Suppressor macrophage treated with lipopolysaccharide for 1 hour (primary cell): ENCODE data around the gene NEU3.
A peak's percentile ranks its signal among the peaks of the same experiment; 100 is the strongest.
"Not testable (repeated sequence)": the region's sequence is repeated elsewhere in the genome, so short reads cannot be mapped to it uniquely, and the experiment has no call there.

ENCODE experiments used
- DNase-seq, 3 donors: peaks; one replicate each; pipeline ENCODE4 v3.0.0-alpha.2; 2020 to 2022

Gene NEU3

DNA sequence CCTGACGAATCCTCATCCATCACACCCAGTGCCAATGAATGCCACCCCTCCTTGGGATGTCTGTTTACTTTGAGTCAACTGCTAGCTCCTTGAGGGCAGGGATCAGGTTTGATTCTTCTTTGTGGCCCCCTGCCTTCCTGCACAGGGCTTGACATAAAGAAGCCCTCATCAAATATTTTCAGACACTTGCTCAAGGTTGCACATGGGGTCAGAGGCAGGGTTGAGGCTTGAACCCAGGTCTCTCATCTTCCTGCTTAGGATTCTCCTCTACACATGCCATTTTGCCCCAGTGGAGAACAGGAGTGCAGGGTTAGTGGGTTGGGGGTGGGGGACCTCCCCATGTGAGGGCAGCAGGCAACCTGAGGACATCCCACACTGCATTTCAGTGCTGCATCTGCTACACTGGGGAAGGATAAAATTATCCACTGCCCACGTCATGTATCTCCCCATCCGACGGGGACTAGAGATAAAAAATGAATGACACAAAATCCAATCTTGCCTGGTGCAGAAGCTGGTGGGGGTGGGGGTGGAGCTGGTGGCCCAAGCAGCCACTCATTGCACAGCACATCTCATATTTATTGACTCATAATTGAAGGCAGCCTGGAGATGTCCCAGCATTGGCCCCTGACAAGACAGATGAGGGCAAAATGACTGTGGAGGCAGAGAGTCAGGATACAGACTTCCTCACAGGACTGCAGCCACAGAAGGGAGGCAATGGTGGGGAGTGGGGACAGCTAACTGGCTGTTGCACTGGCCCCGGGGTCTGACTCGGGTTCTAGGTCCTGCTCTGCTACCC, 41.3 kb downstream of the NEU3 start:
- peak; percentile 22 to 37 (median 31) for DNase-seq

DNA sequence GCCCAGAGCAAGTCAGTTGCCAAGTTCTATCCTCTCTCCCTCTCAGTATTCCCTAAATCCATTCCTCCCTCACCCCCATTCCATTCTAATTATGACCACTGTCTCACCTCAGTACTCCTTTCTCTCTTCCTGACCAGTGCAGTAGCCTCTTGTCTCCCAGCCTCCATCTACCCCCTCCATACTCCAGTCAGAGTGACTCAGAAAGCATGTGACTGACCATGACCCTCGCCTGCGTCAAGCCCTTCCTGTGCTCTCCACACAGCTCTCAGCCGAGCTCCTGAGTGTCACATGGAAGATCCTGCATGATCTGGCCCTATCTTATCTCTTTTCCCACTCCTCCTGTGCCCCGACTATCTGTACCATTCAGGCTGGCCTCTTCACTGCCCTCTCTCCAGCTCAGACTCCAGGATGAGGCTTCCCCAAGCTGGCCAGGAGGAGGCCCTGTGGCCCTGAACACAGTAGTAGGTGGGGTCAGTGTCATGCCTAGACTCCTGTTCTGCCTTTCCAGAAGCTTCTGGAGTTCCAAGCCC, 42.6 kb downstream of the NEU3 start:
- DNase-seq, result peak; percentile 86 to 87 (median 86)

DNA sequence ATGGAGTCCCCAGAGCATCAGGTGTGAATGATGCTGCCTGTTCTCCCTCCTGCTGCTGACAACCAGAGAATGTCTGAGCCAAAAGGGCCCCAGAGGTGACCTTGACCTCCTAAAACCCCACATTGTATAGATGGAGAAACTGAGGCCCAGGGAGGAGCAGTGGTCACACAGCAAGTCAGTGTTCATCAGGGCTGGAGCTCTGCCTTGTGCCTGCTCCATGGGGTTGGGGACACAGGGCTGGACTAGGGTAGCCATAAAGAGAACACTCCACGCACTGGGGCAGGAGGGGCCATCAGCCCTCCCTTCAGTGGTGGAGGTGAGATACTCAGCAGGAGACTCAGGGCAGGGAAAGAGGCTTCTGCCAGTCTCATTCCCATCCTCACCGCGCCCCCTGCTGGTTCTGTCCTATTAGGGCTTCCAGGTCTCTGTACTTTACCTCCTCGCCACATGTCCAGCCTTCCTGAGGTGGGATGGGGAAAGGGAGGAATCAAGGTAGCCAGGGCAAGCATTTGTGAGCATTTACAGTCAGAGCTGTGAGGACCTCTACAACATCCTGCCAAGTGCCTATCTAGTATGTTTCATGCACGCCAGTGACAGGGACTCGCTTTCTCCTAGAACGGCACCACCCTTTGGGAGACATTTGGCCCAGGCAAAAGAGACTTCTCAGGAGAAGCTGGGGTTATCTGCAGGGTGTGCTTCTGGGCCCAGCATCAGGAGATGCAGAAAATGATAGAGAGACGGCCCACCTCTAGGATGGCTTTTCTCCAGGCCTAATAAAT, 43.2 kb downstream of the NEU3 start:
- peak; percentile 60 to 86 (median 73) for DNase-seq

- no peak for DNase-seq
These were observed 43.8 kb downstream of the NEU3 start for GRCh38 chr11:75032550-75032935.

- no peak for DNase-seq
These were observed 45.2 kb downstream of the NEU3 start for GRCh38 chr11:75033916-75034315.

GRCh38 chr11:75035256-75035655, 46.5 kb downstream of the NEU3 start:
- DNase-seq, result peak in 1 of 3 donors; percentile 39

DNA sequence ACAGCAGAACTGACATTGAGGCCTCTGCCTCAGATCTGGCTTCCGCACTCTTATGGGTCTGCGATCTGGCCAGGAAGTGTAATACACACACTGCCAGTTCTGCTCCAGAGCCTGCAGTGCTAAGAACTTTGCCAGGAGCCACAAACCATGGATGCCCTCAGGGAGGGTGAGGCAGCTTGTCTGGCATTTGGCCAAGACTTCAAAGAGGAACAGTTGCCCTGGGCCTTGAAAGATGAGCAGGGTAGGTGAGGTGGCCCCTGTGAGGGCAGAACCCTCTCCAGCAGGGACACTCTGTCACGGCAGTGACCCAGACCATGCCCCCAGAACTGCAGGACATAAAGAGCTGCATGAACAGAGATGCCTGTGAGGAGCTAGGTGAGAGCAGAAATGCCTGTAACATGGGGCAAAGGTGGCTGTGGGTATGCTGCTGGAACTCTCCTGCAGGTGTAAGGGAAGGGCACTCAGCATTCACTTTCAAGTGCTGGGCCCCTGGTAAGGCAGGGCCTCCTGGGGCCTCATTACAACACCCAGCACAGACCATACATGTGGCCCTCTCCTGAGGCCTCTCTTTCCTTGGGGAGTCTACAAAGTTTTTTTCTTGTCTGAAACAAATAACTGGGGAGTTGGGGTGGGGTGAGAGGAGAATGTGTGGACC, 47.3 kb downstream of the NEU3 start:
- DNase-seq, result peak in 1 of 3 donors; percentile 20

- DNase-seq, result no peak
These were observed 51.5 kb downstream of the NEU3 start for GRCh38 chr11:75040167-75040770.

DNA sequence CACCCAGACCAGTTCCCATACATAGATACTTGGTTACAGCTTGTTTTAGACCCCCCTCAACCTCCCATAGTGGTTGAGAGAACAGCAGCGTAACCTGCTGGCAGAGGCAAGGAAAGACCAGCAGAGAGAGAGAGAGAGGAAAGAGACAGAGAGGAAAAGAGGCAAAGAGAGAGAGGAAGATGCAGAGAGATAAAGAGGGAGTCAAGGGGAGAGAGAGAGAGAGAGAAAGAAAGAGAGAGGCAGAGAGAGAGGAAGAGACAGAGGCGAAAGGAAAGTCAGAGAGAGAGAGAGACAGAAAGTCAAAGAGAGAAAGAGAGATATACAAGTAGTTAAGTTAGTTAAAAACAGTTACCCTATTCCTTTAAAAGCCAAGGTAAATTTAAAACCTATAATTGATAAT, 52.5 kb downstream of the NEU3 start:
- DNase-seq, result no peak

DNA sequence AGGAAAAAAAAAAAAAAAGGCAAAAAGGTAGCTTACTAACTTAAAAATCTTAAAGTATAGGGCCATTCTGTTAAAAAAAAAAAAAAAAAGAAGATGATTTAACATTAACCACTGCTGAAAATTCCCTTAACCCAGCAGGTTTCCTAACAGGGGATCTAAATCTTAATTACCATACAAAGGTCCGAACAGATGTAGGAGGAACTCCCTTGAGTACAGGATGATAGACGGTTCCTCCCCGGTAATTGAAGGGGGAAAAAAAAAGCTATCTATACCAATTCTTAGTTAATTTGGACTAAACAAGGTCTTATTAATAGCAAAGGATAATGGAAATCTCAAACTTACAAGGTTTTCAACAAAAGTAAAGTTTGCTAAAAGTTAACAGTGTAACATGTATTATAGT, 53.1 kb downstream of the NEU3 start:
- DNase-seq, result not testable (repeated sequence)

GRCh38 chr11:75044381-75045170, 55.8 kb downstream of the NEU3 start:
- DNase-seq, result not testable (repeated sequence)

- DNase-seq, result not testable (repeated sequence)
These were observed 57.9 kb downstream of the NEU3 start for GRCh38 chr11:75046668-75047067.

DNA sequence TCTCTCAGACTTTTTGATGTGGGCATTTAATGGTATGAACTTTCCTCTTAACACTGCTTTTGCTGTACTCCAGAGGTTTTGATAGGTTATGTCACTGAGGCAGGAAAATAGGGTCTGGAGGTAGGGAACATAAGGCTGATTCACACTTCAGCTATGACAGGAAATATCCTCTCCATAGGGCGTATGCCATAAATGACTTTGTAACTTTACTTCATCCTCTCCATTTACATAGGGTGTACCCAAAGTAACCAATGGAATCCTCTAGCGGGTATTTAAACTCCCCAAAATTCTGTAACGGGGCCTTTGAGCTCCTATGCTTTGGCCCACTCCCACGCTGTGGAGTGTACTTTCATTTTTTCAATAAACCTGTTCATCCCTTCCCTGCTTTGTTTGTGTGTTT, 58.5 kb downstream of the NEU3 start:
- no peak for DNase-seq

- DNase-seq, result not testable (repeated sequence)
These were observed 61.0 kb downstream of the NEU3 start for GRCh38 chr11:75049501-75050266.

- no peak for DNase-seq
These were observed 61.8 kb downstream of the NEU3 start for GRCh38 chr11:75050516-75050915.

DNA sequence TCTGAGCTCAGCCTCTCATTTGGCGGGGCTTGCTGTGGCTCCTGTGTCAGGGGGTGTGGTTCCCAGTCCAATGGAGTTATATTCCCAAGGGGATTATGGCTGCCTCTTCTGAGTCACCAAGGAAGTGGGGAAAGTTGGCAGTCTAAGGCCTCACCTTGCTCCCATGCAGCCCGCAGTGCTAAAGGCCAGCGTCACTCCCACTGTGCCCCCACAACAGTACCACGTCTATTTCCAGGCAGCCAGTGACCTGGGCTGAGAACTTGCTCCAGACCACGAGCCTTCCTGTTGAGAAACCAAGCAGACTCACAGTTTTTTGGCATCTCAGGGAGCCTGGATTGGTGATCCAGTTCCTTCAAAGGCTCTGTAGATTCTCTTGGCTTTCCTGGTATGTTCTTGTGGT, 62.3 kb downstream of the NEU3 start:
- no peak for DNase-seq

- DNase-seq, result no peak
These were observed 63.7 kb downstream of the NEU3 start for GRCh38 chr11:75052457-75052856.

DNA sequence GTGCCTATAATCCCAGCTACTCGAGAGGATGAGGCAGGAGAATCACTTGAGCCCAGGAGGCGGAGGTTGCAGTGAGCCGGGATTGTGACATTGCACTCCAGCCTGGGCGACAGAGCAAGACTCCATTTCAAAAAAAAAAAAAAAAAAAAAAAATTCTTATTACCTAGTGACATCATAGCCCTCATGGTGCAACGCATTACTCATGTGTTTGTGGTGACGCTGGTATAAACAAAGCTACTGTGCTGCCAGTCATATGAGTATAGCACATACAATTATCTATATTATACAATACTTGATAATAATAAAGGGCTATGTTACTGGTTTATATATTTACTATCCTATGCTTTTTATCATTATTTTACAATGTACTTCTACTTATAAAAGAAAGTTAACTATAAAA, 66.8 kb downstream of the NEU3 start:
- DNase-seq, result peak; percentile 20 to 46 (median 41)

GRCh38 chr11:75056814-75057213, 68.1 kb downstream of the NEU3 start:
- DNase-seq, result peak in 1 of 3 donors; percentile 33

GRCh38 chr11:75059299-75059698, 70.6 kb downstream of the NEU3 start:
- no peak for DNase-seq

DNA sequence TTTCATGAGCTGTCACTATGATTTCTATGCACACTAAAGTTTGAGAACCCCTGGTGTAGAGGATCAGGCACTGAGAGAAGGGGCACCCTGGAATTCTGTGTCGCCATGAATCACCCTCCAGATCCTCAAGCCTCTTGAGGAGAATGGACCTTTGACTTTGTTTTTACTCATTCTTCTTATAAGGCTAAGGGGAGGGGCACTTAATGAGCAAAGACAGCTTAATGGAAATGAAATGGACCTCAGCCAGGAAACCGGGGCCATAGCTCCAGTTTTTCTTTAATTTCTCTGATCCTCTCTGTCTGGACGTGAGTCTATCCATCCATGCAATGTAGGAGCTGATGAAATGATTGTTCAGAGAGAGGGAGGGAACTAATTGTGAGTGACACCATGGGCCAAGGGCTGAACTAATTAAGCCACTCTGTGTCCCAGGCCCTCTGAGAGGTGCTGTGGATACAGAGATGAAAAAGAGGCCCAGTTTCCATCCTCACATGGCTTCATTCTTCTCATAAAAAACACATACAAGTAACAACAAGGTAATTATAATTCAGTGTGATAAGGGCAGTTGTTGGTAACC, 75.1 kb downstream of the NEU3 start:
- DNase-seq, result no peak
